ENCODE data around the gene BBOF1. TPM values are rescaled to one million over a fixed set of nuclear protein-coding genes. Genes with fewer than 3 reads are reported as not detected.
A peak's percentile ranks its signal among the peaks of the same experiment; 100 is the strongest.

BBOF1 gene
- total RNA-seq, 1 experiment from 2014 or later = 4.0 TPM

DNA sequence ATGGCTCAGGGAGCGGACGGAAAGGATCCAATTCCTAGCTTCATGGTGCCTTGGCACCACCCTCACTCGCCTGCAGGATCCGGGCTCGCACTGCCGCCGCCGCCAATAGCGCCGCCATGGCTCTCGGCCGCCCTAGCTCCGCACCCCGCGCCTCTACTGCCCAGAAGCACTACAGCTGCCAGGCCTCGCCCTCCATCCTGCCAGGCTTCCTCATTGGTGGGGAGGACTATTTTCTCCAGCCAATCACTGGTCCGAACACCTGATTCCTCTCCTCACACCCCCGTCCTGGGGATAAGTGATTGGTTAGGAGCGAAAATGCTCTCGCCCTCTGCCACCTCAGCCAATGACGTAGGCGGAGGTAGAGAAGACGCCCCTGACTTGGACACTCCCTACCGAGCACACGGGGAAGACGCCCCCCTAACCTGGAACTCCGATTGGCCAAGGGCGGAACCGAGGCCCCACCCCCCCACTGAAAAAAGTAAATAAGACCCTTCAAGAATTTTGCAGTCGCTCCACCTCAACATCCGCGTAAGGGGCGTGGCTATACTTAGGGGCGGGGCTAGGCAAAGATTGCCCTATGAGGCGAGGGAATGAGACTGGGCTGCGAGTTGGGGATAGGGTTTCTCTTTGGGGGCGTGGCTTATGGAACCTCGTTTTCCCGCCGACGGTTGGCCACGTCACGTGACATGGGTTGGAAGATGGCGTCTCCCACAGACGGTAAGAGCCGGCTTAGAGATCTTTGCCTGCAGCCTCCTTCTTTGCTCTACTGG lies 65.3 kb downstream of the BBOF1 start, which contains the start of the genes ALDH6A1 and LIN52 (continued):
- TF ChIP-seq POLR2AphosphoS5 (IDR thresholded peaks at IDR 0.05; ENCODE audit: low read depth, low read length) (peak; percentile 74), POLR2A (IDR thresholded peaks at IDR 0.05; ENCODE audit: borderline replicate concordance, extremely low read depth, insufficient read depth, insufficient read length) (peak; percentile 39), ZNF274 (IDR thresholded peaks at IDR 0.05; ENCODE audit: low read depth, low read length) (no peak), ZFX (IDR thresholded peaks at IDR 0.05) (no peak)

- Histone ChIP-seq H3K9me3 (ENCODE audit: control insufficient read depth in 1 of 2, insufficient read depth in 1 of 2, low read depth in 1 of 2, low read length in 2 of 2) (no peaks in the 10 kb centered on the region), H3K4me2 (ENCODE audit: low read length) (peak overlapping the region; percentile 100), H3K4me1 (ENCODE audit: control insufficient read depth in 1 of 2, insufficient read depth in 2 of 2, low read length in 2 of 2) (peaks cover 0 to 19% of the 10 kb centered on the region in 2 experiments; a peak in 3 of 4 replicates), H3K79me2 (ENCODE audit: insufficient read depth, low read length) (peaks cover 18% of the 10 kb centered on the region), H2AFZ (ENCODE audit: low read depth, low read length, poor library complexity, severe bottlenecking) (no peak overlapping the region), H3K9me2 (ENCODE audit: insufficient read depth) (no peaks in the 10 kb centered on the region), H3K4me3 (replicated peaks in 1 of 2; ENCODE audit: low read depth in 1 of 2, low read length in 2 of 2) (peak overlapping the region; percentile 82 to 98), H3K9ac (ENCODE audit: low read length) (peak overlapping the region; percentile 93), H3K27ac (ENCODE audit: low read depth, low read length) (peak overlapping the region; percentile 32; the same call in 1 of the 2 replicates), H3K27me3 (ENCODE audit: insufficient read depth, low read length) (no peaks in the 10 kb centered on the region), H3K36me3 (ENCODE audit: control insufficient read depth in 1 of 2, insufficient read depth in 2 of 2, low read length in 2 of 2) (no peaks in the 10 kb centered on the region), H4K20me1 (ENCODE audit: insufficient read depth) (no peaks in the 10 kb centered on the region)
- ChIA-PET CTCF (no interaction called here), POLR2A (interaction anchor here (1.6 kb wide), 1 partner anchor 23 kb away, joined by 3 read pairs; no protein-coding TSS in a partner anchor), RAD21 (ENCODE audit: low non-redundant PET in 1 of 2, low total read pairs in 2 of 2, uncharacterized antibody in 2 of 2, unreplicated experiment in 2 of 2) (no interaction called here)
- intact Hi-C loops (cut with micrococcal nuclease) = no loop called here
- ATAC-seq = peak; percentile 21
- TSS peak; percentile 70 for BruUV-seq (replicated peaks)
- no peak for DNase-seq (ENCODE audit: low read depth, low spot score)
- TF ChIP-seq, protein P1, sequence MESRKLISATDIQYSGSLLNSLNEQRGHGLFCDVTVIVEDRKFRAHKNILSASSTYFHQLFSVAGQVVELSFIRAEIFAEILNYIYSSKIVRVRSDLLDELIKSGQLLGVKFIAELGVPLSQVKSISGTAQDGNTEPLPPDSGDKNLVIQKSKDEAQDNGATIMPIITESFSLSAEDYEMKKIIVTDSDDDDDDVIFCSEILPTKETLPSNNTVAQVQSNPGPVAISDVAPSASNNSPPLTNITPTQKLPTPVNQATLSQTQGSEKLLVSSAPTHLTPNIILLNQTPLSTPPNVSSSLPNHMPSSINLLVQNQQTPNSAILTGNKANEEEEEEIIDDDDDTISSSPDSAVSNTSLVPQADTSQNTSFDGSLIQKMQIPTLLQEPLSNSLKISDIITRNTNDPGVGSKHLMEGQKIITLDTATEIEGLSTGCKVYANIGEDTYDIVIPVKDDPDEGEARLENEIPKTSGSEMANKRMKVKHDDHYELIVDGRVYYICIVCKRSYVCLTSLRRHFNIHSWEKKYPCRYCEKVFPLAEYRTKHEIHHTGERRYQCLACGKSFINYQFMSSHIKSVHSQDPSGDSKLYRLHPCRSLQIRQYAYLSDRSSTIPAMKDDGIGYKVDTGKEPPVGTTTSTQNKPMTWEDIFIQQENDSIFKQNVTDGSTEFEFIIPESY (IDR thresholded peaks at IDR 0.05; ENCODE audit: extremely low read depth, insufficient replicate concordance, low read length) = no peak
- TF ChIP-seq REST (IDR thresholded peaks at IDR 0.05; ENCODE audit: low read depth) (no peak), EGR1 (IDR thresholded peaks at IDR 0.05; ENCODE audit: low read depth) (no peak), CEBPB (IDR thresholded peaks at IDR 0.05; ENCODE audit: low read depth) (no peak), YY1 (IDR thresholded peaks at IDR 0.05; ENCODE audit: extremely low read depth, insufficient replicate concordance, low read depth, low read length) (no peak), EZH2 (IDR thresholded peaks at IDR 0.05) (no peak), ATF3 (IDR thresholded peaks at IDR 0.05) (no peak), SP1 (IDR thresholded peaks at IDR 0.05; ENCODE audit: low read depth) (no peak), SRF (IDR thresholded peaks at IDR 0.05; ENCODE audit: low read depth) (no peak), EZH2phosphoT487 (IDR thresholded peaks at IDR 0.05; ENCODE audit: borderline replicate concordance) (no peak), ELF1 (IDR thresholded peaks at IDR 0.05; ENCODE audit: borderline replicate concordance, low read depth) (no peak), SIN3A (IDR thresholded peaks at IDR 0.05; ENCODE audit: low read depth) (no peak; the same call in 1 of the 2 replicates), RAD21 (IDR thresholded peaks at IDR 0.05; ENCODE audit: low read depth) (no peak), JUND (IDR thresholded peaks at IDR 0.05) (no peak)
Observed at GRCh38 chr14:74085047-74085637, 66.0 kb downstream of the BBOF1 start.
